K562 (cell line): Measurements from ENCODE around the gene RRAS.

Source experiments
- CEBPB ChIP-seq: fragments of 450-650 bp; IDR thresholded peaks from 2 replicates; pipeline ENCODE4 v1.6.1; 2016; ENCODE audit warnings: missing genetic modification characterization, missing compliant biosample characterization
- ELF2 ChIP-seq: fragments of 250-450 bp; sonication (Bioruptor Pico); IDR thresholded peaks from 2 replicates; pipeline ENCODE4 v1.5.0; 2021; ENCODE audit warnings: mild to moderate bottlenecking
- JUN ChIP-seq, 2 experiments: sonication (generic) in 1 of 2; formaldehyde crosslinking in 1 of 2; IDR thresholded peaks; 2 replicates each; pipeline versions ENCODE4 v1.6.1 to v1.8.0; 2012 to 2022; ENCODE audit warnings: borderline replicate concordance in 2 of 2, mild to moderate bottlenecking in 2 of 2, improper control_type of control experiment in 1 of 2, low read depth in 1 of 2, low read length in 1 of 2, missing genetic modification reagents in 1 of 2
- MTA2 ChIP-seq: fragments of 450-650 bp; IDR thresholded peaks from 2 replicates; pipeline ENCODE4 v1.6.1; 2016; ENCODE audit warnings: low read depth
- SAFB ChIP-seq: fragments of 200-400 bp; formaldehyde crosslinking; IDR thresholded peaks from 2 replicates; pipeline ENCODE4 v1.6.1; 2017; ENCODE audit warnings: low read depth, low read length, borderline replicate concordance
- TAF1 ChIP-seq: IDR thresholded peaks from 2 replicates; pipeline ENCODE4 v1.6.1; 2011; ENCODE audit warnings: mild to moderate bottlenecking, low read length, moderate library complexity; ENCODE audit not compliant: insufficient read depth, control insufficient read depth, severe bottlenecking; ENCODE audit errors: extremely low read depth
- ZBTB2 ChIP-seq: fragments of 450-650 bp; IDR thresholded peaks from 2 replicates; pipeline ENCODE4 v1.6.1; 2016; ENCODE audit warnings: antibody characterized with exemption
- ZBTB43 ChIP-seq: sonication (generic); formaldehyde crosslinking; IDR thresholded peaks from 2 replicates; pipeline ENCODE4 v1.8.0; 2023; ENCODE audit warnings: mild to moderate bottlenecking, missing genetic modification reagents
- ZBTB7A ChIP-seq: IDR thresholded peaks from 2 replicates; pipeline ENCODE4 v1.6.1; 2011; ENCODE audit warnings: low read depth, mild to moderate bottlenecking, low read length, moderate library complexity, borderline replicate concordance; ENCODE audit not compliant: control insufficient read depth
- TF ChIP-seq, protein P1 (sequence below), 3 experiments: IDR thresholded peaks in 2 of 3; conservative IDR thresholded peaks in 1 of 3; 2 replicates each; pipeline ENCODE4 v1.5.1; 2011 to 2012; ENCODE audit warnings: low read length in 3 of 3, mild to moderate bottlenecking in 3 of 3, control low read depth in 2 of 3, improper control_type of control experiment in 1 of 3, inconsistent platforms in 1 of 3, low read depth in 1 of 3, mixed read lengths in 1 of 3, moderate library complexity in 1 of 3; ENCODE audit not compliant: insufficient read depth in 2 of 3

DNA sequence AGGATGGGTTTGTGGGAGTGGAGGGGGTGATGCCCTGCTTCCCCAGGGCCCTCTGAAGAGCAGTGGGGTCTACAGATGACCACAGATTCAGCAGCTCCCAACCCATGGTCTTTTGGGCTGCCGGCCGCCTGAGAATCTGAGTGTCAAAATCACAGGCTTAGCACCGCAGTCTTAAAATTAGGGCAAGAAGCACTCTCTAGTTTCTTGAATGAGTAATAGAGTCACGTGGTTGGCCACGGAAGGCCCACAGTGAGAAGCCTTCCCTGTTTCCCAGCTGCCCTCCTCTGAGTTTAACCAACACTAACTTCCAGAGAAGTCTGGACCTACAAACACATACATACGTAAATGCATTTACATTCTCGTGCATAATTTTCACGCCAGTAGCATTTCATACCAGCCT lies 42.3 kb upstream of the RRAS start:
- TF ChIP-seq JUN (IDR thresholded peaks at IDR 0.05; ENCODE audit: borderline replicate concordance, low read depth, low read length): no peak
- TF ChIP-seq JUN (CRISPR knock-in tag; IDR thresholded peaks at IDR 0.05; ENCODE audit: borderline replicate concordance): no peak
- TF ChIP-seq MTA2: no peak
- no peak for TF ChIP-seq ZBTB43 (CRISPR knock-in tag)
- TF ChIP-seq SAFB: no peak
- no peak for TF ChIP-seq ZBTB2
- no peak for TF ChIP-seq ZBTB7A
- TF ChIP-seq TAF1: no peak
- no peak for TF ChIP-seq CEBPB (tag)
- TF ChIP-seq ELF2 (CRISPR knock-in tag): no peak
- TF ChIP-seq, protein P1, sequence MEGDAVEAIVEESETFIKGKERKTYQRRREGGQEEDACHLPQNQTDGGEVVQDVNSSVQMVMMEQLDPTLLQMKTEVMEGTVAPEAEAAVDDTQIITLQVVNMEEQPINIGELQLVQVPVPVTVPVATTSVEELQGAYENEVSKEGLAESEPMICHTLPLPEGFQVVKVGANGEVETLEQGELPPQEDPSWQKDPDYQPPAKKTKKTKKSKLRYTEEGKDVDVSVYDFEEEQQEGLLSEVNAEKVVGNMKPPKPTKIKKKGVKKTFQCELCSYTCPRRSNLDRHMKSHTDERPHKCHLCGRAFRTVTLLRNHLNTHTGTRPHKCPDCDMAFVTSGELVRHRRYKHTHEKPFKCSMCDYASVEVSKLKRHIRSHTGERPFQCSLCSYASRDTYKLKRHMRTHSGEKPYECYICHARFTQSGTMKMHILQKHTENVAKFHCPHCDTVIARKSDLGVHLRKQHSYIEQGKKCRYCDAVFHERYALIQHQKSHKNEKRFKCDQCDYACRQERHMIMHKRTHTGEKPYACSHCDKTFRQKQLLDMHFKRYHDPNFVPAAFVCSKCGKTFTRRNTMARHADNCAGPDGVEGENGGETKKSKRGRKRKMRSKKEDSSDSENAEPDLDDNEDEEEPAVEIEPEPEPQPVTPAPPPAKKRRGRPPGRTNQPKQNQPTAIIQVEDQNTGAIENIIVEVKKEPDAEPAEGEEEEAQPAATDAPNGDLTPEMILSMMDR (IDR thresholded peaks at IDR 0.05 in 2 of 3, conservative IDR thresholded peaks at IDR 0.05 in 1 of 3; ENCODE audit: insufficient read depth in 2 of 3, low read depth in 1 of 3, low read length in 3 of 3): no peak
